DND-41 (cell line): Measurements from ENCODE around the gene TNRC6B.

Source experiments
- ATAC-seq: fragments of 200-7000 bp; cut with Tn5 transposase; 3 replicates; pipeline ENCODE4 v1.9.1; 2021; ENCODE audit warnings: low read depth; ENCODE audit not compliant: insufficient read depth
- DNase-seq: peaks from one replicate; pipeline ENCODE4 v3.0.0-alpha.2; 2020
- H2AFZ ChIP-seq: 2 replicates; pipeline ENCODE4 v1.6.0; 2012; ENCODE audit warnings: low read depth, low read length
- H3K27ac ChIP-seq: 2 replicates; pipeline ENCODE4 v1.5.1; 2012; ENCODE audit warnings: low read length, inconsistent platforms
- H3K27me3 ChIP-seq: fragments of 200-600 bp; sonication (generic); 2 replicates; pipeline ENCODE4 v1.6.0; 2012; ENCODE audit warnings: low read length, mild to moderate bottlenecking, inconsistent platforms; ENCODE audit not compliant: insufficient read depth, poor library complexity
- H3K36me3 ChIP-seq: 2 replicates; pipeline ENCODE4 v1.5.1; 2012; ENCODE audit warnings: low read length, inconsistent platforms; ENCODE audit not compliant: insufficient read depth
- H3K4me1 ChIP-seq: 2 replicates; pipeline ENCODE4 v1.5.1; 2012; ENCODE audit warnings: mild to moderate bottlenecking, low read length; ENCODE audit not compliant: insufficient read depth
- H3K4me2 ChIP-seq: 2 replicates; pipeline ENCODE4 v1.6.0; 2012; ENCODE audit warnings: mild to moderate bottlenecking, moderate library complexity, low read length, inconsistent platforms; ENCODE audit not compliant: insufficient read depth
- H3K4me3 ChIP-seq, 2 experiments: fragments of 200-600 bp in 1 of 2; shearing (Covaris generic) in 1 of 2; 2 replicates each; pipeline ENCODE4 v1.5.1; 2012 to 2016; ENCODE audit warnings: inconsistent platforms in 2 of 2, low read length in 2 of 2, mild to moderate bottlenecking in 2 of 2, low read depth in 1 of 2, moderate library complexity in 1 of 2
- H3K79me2 ChIP-seq: 2 replicates; pipeline ENCODE4 v1.6.0; 2012; ENCODE audit warnings: low read length, inconsistent platforms; ENCODE audit not compliant: insufficient read depth
- H3K9ac ChIP-seq: 2 replicates; pipeline ENCODE4 v1.6.0; 2012; ENCODE audit warnings: low read depth, mild to moderate bottlenecking, inconsistent platforms, low read length, moderate library complexity
- H3K9me3 ChIP-seq: 2 replicates; pipeline ENCODE4 v1.5.1; 2012; ENCODE audit warnings: low read length, moderate library complexity, mild to moderate bottlenecking, inconsistent platforms; ENCODE audit not compliant: insufficient read depth, severe bottlenecking
- H4K20me1 ChIP-seq: 2 replicates; pipeline ENCODE4 v1.6.0; 2012; ENCODE audit warnings: low read length; ENCODE audit not compliant: insufficient read depth
- EZH2 ChIP-seq: IDR thresholded peaks from 3 replicates; pipeline ENCODE4 v1.6.1; 2012; ENCODE audit warnings: borderline replicate concordance, low read depth, mild to moderate bottlenecking, moderate library complexity, low read length, inconsistent platforms; ENCODE audit not compliant: severe bottlenecking
- TF ChIP-seq, protein P1 (sequence below): IDR thresholded peaks from 2 replicates; pipeline ENCODE4 v1.5.1; 2012; ENCODE audit warnings: borderline replicate concordance, low read length, moderate library complexity, mild to moderate bottlenecking; ENCODE audit not compliant: poor library complexity, severe bottlenecking; ENCODE audit errors: extremely low read depth

Gene TNRC6B

GRCh38 chr22:40210818-40211217, 33.1 kb downstream of the TNRC6B start:
- H3K27me3 ChIP-seq: no peaks in the 10 kb centered on the region
- H3K9me3 ChIP-seq: no peaks in the 10 kb centered on the region
- no peaks in the 10 kb centered on the region for H3K4me1 ChIP-seq
- H3K9ac ChIP-seq: no peak overlapping the region
- no peak overlapping the region for H3K4me2 ChIP-seq
- DNase-seq (no peak), ATAC-seq (no peak)
- H3K4me3 ChIP-seq: no peak overlapping the region
- TF ChIP-seq, protein P1, sequence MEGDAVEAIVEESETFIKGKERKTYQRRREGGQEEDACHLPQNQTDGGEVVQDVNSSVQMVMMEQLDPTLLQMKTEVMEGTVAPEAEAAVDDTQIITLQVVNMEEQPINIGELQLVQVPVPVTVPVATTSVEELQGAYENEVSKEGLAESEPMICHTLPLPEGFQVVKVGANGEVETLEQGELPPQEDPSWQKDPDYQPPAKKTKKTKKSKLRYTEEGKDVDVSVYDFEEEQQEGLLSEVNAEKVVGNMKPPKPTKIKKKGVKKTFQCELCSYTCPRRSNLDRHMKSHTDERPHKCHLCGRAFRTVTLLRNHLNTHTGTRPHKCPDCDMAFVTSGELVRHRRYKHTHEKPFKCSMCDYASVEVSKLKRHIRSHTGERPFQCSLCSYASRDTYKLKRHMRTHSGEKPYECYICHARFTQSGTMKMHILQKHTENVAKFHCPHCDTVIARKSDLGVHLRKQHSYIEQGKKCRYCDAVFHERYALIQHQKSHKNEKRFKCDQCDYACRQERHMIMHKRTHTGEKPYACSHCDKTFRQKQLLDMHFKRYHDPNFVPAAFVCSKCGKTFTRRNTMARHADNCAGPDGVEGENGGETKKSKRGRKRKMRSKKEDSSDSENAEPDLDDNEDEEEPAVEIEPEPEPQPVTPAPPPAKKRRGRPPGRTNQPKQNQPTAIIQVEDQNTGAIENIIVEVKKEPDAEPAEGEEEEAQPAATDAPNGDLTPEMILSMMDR: no peak
- TF ChIP-seq EZH2: no peak
- no peak overlapping the region for H3K27ac ChIP-seq
- peaks cover 38% of the 10 kb centered on the region for H4K20me1 ChIP-seq
- peaks cover 96% of the 10 kb centered on the region for H3K79me2 ChIP-seq
- H2AFZ ChIP-seq: no peak overlapping the region
- no peaks in the 10 kb centered on the region for H3K36me3 ChIP-seq

DNA sequence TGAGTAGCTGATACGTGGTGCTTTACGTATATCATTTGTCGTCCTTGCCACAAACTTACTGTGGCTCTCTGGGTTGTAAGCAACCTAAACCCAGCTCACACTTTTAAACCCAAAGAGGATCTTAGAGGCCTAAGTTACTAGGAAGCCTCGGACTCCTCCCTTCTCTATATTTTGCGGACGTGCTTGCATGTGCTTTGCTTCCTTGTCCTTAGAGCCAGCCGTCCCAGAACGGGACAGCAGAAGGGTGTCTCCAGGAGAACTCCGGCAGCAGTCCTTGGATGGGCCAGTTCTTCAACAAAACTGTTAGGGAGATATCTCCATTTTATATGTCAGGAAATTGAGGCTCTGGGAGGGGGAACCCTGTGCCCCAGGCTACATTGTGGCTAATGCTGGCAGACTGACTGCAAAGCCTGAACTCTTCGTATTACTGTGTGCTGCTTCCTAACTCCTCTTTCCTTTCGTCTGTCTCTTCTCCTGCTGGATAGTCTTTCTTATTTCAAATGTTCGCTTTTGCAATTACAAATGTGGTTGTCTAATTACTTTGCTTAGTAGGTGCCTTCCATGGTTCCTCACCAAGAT, 33.8 kb downstream of the TNRC6B start:
- Histone ChIP-seq H3K27ac (no peak overlapping the region), H3K36me3 (no peaks in the 10 kb centered on the region), H2AFZ (no peak overlapping the region), H3K4me2 (no peak overlapping the region), H3K4me3 (no peak overlapping the region), H3K79me2 (peaks cover 96% of the 10 kb centered on the region), H3K9me3 (no peaks in the 10 kb centered on the region), H3K27me3 (no peaks in the 10 kb centered on the region), H3K9ac (no peak overlapping the region), H3K4me1 (no peaks in the 10 kb centered on the region), H4K20me1 (peaks cover 42% of the 10 kb centered on the region)
- no peak for DNase-seq
- TF ChIP-seq, protein P1: no peak
- TF ChIP-seq EZH2: no peak
- ATAC-seq: no peak

GRCh38 chr22:40212121-40212520, 34.4 kb downstream of the TNRC6B start:
- ATAC-seq: no peak
- H3K9ac ChIP-seq: no peak overlapping the region

More at GRCh38 chr22:40212121-40212520, 34.4 kb downstream of the TNRC6B start:
- H3K36me3 ChIP-seq: no peaks in the 10 kb centered on the region
- H3K4me1 ChIP-seq: no peaks in the 10 kb centered on the region
- no peak for DNase-seq
- no peaks in the 10 kb centered on the region for H3K27me3 ChIP-seq
- no peak overlapping the region; the same call in 1 of the 2 replicates for H3K27ac ChIP-seq
- H3K9me3 ChIP-seq: no peaks in the 10 kb centered on the region
- TF ChIP-seq EZH2: no peak
- TF ChIP-seq, protein P1: no peak
- H3K4me2 ChIP-seq: no peak overlapping the region
- H3K79me2 ChIP-seq: peaks cover 96% of the 10 kb centered on the region
- H3K4me3 ChIP-seq: no peak overlapping the region
- H4K20me1 ChIP-seq: peaks cover 42% of the 10 kb centered on the region
- H2AFZ ChIP-seq: no peak overlapping the region
